Fibroblast of mammary gland (primary cell): ENCODE measurements around the gene ATP4B.

ENCODE experiments used
- DNase-seq: peaks from one replicate; pipeline ENCODE4 v3.0.0-alpha.2; 2010; ENCODE audit warnings: low read depth
- H3K4me3 ChIP-seq: 2 replicates; pipeline ENCODE4 v1.5.1; 2011; ENCODE audit warnings: low read depth, mild to moderate bottlenecking, low read length, moderate library complexity; ENCODE audit not compliant: control insufficient read depth
- CTCF ChIP-seq: conservative IDR thresholded peaks from 2 replicates; pipeline ENCODE4 v1.5.1; 2011; ENCODE audit warnings: low read depth, low read length, inconsistent platforms; ENCODE audit not compliant: control insufficient read depth, insufficient read depth

The ATP4B gene

DNA sequence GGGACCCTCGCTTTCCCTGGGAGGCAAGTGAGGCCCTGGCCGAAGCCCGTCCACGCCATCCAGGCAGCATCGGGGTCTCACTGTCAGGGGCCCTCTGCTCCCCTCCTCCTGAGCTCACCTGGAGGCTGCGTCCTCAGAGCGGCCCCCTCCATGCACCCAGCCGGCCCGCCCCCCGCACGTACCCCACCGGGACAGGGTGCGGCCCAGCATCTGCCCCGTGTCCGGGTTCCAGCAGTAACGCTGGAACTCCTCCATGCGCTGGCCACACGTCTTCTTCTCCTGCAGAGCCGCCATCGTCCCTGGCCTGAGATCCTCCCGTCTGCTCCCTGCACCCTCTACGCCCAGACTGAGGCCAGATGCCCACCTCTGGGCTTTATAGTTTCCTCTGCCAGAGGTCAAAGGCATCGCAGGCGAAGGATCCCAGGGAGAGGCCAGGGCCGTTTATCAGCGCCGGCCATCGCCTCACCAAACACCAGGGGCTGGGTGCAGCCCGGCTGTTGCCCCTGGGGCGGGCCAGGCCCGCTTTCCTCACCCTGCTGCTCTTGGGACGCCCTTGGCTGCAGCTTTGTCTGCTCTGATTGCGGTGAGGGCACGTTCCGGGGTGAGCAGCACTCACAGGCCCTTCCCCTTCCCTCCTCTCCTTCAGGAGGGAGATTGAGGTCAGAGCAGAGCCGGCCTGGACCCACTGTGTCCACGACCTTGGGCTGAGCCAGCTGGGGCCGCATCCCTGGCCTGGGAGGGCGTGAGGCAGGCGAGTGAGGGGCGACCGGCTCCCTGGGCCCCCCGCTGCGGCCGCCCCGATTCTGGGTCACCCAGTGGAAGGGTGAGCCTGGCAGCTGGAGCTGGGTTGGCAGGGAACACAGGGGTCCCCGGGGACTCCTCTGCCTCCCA, at the start of gene ATP4B:
Gene ATP4B (minus strand): TSS at position 348 of the 891 bp plus-strand sequence. CDS start 54 bp downstream, at position 294.
- TF ChIP-seq CTCF = no peak
- DNase-seq = no peak

GRCh38 chr13:113672002-113672651, 14.1 kb upstream of the ATP4B start:
- no peak for TF ChIP-seq CTCF
- DNase-seq = no peak

More for the DNA sequence above, at the start of gene ATP4B:
- no peak within 1 kb of the TSS for H3K4me3 ChIP-seq

GRCh38 chr13:113671066-113672001, 13.3 kb upstream of the ATP4B start:
- no peak for DNase-seq
- no peak overlapping the region for H3K4me3 ChIP-seq
- TF ChIP-seq CTCF = no peak

More at GRCh38 chr13:113672002-113672651, 14.1 kb upstream of the ATP4B start:
- H3K4me3 ChIP-seq = no peak overlapping the region

DNA sequence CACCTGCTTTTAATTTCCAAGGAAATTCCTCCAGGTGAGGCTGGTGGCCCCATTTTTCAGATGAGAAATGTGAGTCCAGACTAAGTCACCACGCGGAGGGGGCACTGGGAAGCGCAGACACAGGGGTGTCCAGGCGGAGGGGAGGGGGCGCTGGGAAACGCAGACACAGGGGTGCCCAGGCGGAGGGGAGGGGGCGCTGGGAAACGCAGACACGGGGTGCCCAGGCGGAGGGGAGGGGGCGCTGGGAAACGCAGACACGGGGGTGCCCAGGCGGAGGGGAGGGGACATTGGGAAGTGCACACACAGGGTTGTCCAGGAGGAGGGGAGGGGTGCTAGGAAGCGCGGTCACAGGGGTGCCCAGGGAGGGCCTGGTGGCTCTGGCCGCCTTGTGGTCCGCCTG, 12.5 kb upstream of the ATP4B start:
- TF ChIP-seq CTCF = no peak

GRCh38 chr13:113669755-113670341, 11.8 kb upstream of the ATP4B start:
- DNase-seq = no peak
- TF ChIP-seq CTCF = no peak
- no peak overlapping the region for H3K4me3 ChIP-seq

More for the DNA sequence above, 12.5 kb upstream of the ATP4B start:
- DNase-seq = no peak
- no peak overlapping the region for H3K4me3 ChIP-seq
